OCI-LY7 (cell line): ENCODE results near the gene GRM5. TPM values are rescaled to one million over a fixed set of nuclear protein-coding genes. Genes with fewer than 3 reads are reported as not detected.
"Not testable (repeated sequence)": the region's sequence is repeated elsewhere in the genome, so short reads cannot be mapped to it uniquely, and the experiment has no call there.

Experiments used
- BruUV-seq: library from RNA; stranded (reverse); fragments of 400-500 nt; replicated peaks from 2 replicates; lab custom pipeline; 2021; lab: Mats Ljungman, UMichigan
- CTCF ChIA-PET: fragments of 300-600 bp; sonication (Branson Sonifier 250); formaldehyde crosslinking; loops from one replicate; lab custom pipeline; 2022; ENCODE audit warnings: antibody characterized with exemption; ENCODE audit not compliant: unreplicated experiment; lab: Charles Lee
- POLR2A ChIA-PET: fragments of 300-600 bp; sonication (Branson Sonifier 250); formaldehyde crosslinking; loops from one replicate; lab custom pipeline; 2022; ENCODE audit warnings: antibody characterized with exemption; lab: Charles Lee
- DNase-seq: peaks from one replicate; pipeline ENCODE4 v3.0.0-alpha.2; 2015; ENCODE audit warnings: low spot score
- H2AFZ ChIP-seq: fragments of 200-600 bp; sonication (generic), shearing (Covaris generic); 2 replicates; pipeline ENCODE4 v1.6.1; 2014; ENCODE audit warnings: mild to moderate bottlenecking, antibody characterized with exemption, low read length, moderate library complexity
- H3K27ac ChIP-seq: fragments of 200-600 bp; sonication (generic); 2 replicates; pipeline ENCODE4 v1.5.1; 2014; ENCODE audit warnings: mixed run types, low read depth, mild to moderate bottlenecking, moderate library complexity, low read length, inconsistent platforms; ENCODE audit not compliant: poor library complexity, severe bottlenecking
- H3K36me3 ChIP-seq: fragments of 200-600 bp; sonication (generic); 2 replicates; pipeline ENCODE4 v1.6.1; 2014; ENCODE audit warnings: mild to moderate bottlenecking, antibody characterized with exemption, low read length, moderate library complexity, mixed read lengths; ENCODE audit not compliant: insufficient read depth
- H3K4me1 ChIP-seq: fragments of 200-600 bp; sonication (generic); 2 replicates; pipeline ENCODE4 v1.5.1; 2014; ENCODE audit warnings: mild to moderate bottlenecking, low read length; ENCODE audit not compliant: insufficient read depth, poor library complexity, severe bottlenecking
- H3K4me2 ChIP-seq: fragments of 200-600 bp; sonication (generic); 2 replicates; pipeline ENCODE4 v1.6.1; 2014; ENCODE audit warnings: mild to moderate bottlenecking, low read length
- H3K4me3 ChIP-seq: fragments of 200-600 bp; sonication (generic); 2 replicates; pipeline ENCODE4 v1.5.1; 2014; ENCODE audit warnings: mild to moderate bottlenecking, low read depth, low read length; ENCODE audit not compliant: poor library complexity, severe bottlenecking
- H3K79me2 ChIP-seq: fragments of 200-600 bp; sonication (generic); 2 replicates; pipeline ENCODE4 v1.6.1; 2016; ENCODE audit warnings: low read depth, mild to moderate bottlenecking, low read length, moderate library complexity, mixed read lengths; ENCODE audit not compliant: insufficient read depth
- H3K9me2 ChIP-seq: fragments of 200-600 bp; sonication (generic); 2 replicates; pipeline ENCODE4 v1.6.1; 2016; ENCODE audit warnings: mild to moderate bottlenecking, low read length, mixed read lengths; ENCODE audit not compliant: insufficient read depth
- H3K9me3 ChIP-seq: fragments of 200-600 bp; sonication (generic); 2 replicates; pipeline ENCODE4 v1.6.1; 2014; ENCODE audit warnings: mild to moderate bottlenecking, mixed run types, low read length, mixed read lengths
- H4K20me1 ChIP-seq: fragments of 200-600 bp; sonication (generic); 2 replicates; pipeline ENCODE4 v1.6.1; 2014; ENCODE audit warnings: mild to moderate bottlenecking, antibody characterized with exemption, low read length, moderate library complexity, mixed read lengths; ENCODE audit not compliant: insufficient read depth
- EZH2phosphoT487 ChIP-seq: fragments of 200-600 bp; sonication (generic); IDR thresholded peaks from 2 replicates; pipeline ENCODE4 v1.6.1; 2018; ENCODE audit warnings: low read depth, borderline replicate concordance, mild to moderate bottlenecking, mixed run types, antibody characterized with exemption, low read length, moderate library complexity, mixed read lengths
- intact Hi-C: fragments of 100-400 bp; cut with micrococcal nuclease; formaldehyde crosslinking; loops from one replicate; pipeline ENCODE4 v1.10.0; 2022; ENCODE audit not compliant: unreplicated experiment
- total RNA-seq, 2 experiments: library from RNA; depleted of rRNA in 1 of 2; stranded (reverse); fragments of >200 nt in 1 of 2; shearing (Covaris generic) in 1 of 2; gene quantifications; 2 replicates each; pipeline ENCODE4 v1.2.3, GENCODE V29; 2014 to 2022
- TF ChIP-seq, protein P1 (sequence below): fragments of 200-600 bp; sonication (generic); conservative IDR thresholded peaks from 2 replicates; pipeline ENCODE4 v1.5.1; 2014; ENCODE audit warnings: mild to moderate bottlenecking, antibody characterized with exemption, low read length, moderate library complexity, mixed read lengths

The GRM5 gene
- total RNA-seq, 2 experiments from 2014 or later = not detected

DNA sequence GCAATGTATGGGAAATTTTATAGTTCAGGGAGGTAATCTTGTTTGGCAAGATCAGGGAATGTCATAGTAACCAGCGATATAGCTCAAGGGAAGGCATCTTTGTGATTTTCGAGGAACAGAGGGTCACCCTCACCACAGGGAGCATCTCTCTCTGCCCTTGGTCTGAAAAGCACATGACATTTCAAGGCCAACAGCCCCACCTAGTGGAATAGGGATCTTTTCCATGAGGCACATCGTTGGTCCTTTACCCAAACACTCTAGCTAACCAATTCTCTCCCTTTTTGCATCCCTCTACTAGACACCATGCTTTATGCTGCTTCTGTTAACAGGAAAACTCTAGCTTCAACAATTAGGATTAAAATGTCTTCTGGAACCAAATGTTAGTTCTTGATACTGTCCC lies 179.0 kb downstream of the GRM5 start:
- no peaks in the 10 kb centered on the region for H3K9me2 ChIP-seq
- H4K20me1 ChIP-seq = no peaks in the 10 kb centered on the region
- no peak overlapping the region for H2AFZ ChIP-seq
- POLR2A ChIA-PET = interaction anchor here (1.1 kb wide), 1 partner anchor 12 kb away, joined by 3 read pairs; no protein-coding TSS in a partner anchor
- no peaks in the 10 kb centered on the region for H3K9me3 ChIP-seq
- no peak for TF ChIP-seq EZH2phosphoT487
- TF ChIP-seq, protein P1, sequence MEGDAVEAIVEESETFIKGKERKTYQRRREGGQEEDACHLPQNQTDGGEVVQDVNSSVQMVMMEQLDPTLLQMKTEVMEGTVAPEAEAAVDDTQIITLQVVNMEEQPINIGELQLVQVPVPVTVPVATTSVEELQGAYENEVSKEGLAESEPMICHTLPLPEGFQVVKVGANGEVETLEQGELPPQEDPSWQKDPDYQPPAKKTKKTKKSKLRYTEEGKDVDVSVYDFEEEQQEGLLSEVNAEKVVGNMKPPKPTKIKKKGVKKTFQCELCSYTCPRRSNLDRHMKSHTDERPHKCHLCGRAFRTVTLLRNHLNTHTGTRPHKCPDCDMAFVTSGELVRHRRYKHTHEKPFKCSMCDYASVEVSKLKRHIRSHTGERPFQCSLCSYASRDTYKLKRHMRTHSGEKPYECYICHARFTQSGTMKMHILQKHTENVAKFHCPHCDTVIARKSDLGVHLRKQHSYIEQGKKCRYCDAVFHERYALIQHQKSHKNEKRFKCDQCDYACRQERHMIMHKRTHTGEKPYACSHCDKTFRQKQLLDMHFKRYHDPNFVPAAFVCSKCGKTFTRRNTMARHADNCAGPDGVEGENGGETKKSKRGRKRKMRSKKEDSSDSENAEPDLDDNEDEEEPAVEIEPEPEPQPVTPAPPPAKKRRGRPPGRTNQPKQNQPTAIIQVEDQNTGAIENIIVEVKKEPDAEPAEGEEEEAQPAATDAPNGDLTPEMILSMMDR = peak; percentile 79
- BruUV-seq = no TSS peak
- no peak overlapping the region for H3K4me2 ChIP-seq
- H3K79me2 ChIP-seq = no peaks in the 10 kb centered on the region
- H3K4me1 ChIP-seq = no peaks in the 10 kb centered on the region
- CTCF ChIA-PET = no interaction called here
- DNase-seq = peak; percentile 76
- H3K27ac ChIP-seq = no peak overlapping the region
- intact Hi-C loops = loop anchor here (2.0 to 10.0 kb wide), 3 partner anchors 342 to 782 kb away; no protein-coding TSS in a partner anchor
- no peak overlapping the region for H3K4me3 ChIP-seq
- H3K36me3 ChIP-seq = no peaks in the 10 kb centered on the region

GRCh38 chr11:88882800-88883199 lies 183.0 kb downstream of the GRM5 start:
- H2AFZ ChIP-seq, CTCF ChIA-PET, H3K36me3 ChIP-seq, H4K20me1 ChIP-seq, H3K27ac ChIP-seq, H3K9me3 ChIP-seq, H3K4me3 ChIP-seq, H3K4me1 ChIP-seq, DNase-seq, H3K9me2 ChIP-seq, H3K79me2 ChIP-seq, BruUV-seq, H3K4me2 ChIP-seq: not testable (repeated sequence)
- POLR2A ChIA-PET = interaction anchor here (0.7 kb wide), 1 partner anchor 678 kb away, joined by 4 read pairs; no protein-coding TSS in a partner anchor
- intact Hi-C loops = loop anchor here (10.0 kb wide), 2 partner anchors 648 to 778 kb away; no protein-coding TSS in a partner anchor

GRCh38 chr11:88861618-88862017 lies 204.2 kb downstream of the GRM5 start:
- Histone ChIP-seq H3K27ac (no peak overlapping the region), H3K4me2 (no peak overlapping the region), H3K4me1 (no peaks in the 10 kb centered on the region), H3K4me3 (no peak overlapping the region), H3K9me3 (no peaks in the 10 kb centered on the region), H3K9me2 (no peaks in the 10 kb centered on the region), H3K79me2 (no peaks in the 10 kb centered on the region), H2AFZ (no peak overlapping the region), H4K20me1 (no peaks in the 10 kb centered on the region), H3K36me3 (no peaks in the 10 kb centered on the region)
- CTCF ChIA-PET = no interaction called here
- TF ChIP-seq, protein P1 = no peak
- no peak for TF ChIP-seq EZH2phosphoT487
- BruUV-seq = no TSS peak
- no peak for DNase-seq
- POLR2A ChIA-PET = no interaction called here
- intact Hi-C loops = no loop called here

DNA sequence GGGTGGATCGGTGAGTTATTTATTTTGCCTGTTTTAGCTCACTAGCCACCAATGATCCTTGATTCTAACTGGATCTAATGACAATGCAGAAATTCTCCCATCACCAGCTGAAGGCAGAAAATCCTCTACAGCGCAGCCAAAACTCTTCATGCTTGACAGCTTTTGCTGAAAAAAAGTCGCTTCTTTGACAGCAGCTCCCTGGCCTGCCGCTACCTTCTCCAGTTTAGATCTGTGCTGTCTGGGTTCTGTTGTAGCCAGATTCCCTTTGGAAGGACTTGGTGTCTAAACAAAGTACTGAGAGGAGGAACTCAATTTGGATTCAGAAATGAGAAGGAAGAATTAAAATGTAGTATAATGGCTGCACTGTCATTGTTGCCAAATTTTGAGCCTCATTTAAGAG lies 205.4 kb downstream of the GRM5 start:
- POLR2A ChIA-PET, CTCF ChIA-PET: not testable (repeated sequence)

More for the DNA sequence above, 205.4 kb downstream of the GRM5 start:
- intact Hi-C loops, BruUV-seq, H3K4me1 ChIP-seq, H3K4me3 ChIP-seq, H3K36me3 ChIP-seq, DNase-seq, H4K20me1 ChIP-seq, H2AFZ ChIP-seq, H3K9me2 ChIP-seq, H3K27ac ChIP-seq, H3K79me2 ChIP-seq, H3K9me3 ChIP-seq, H3K4me2 ChIP-seq: not testable (repeated sequence)
